HG03025 (cell line): ENCODE data around the gene CCR6.

Experiments
- ATAC-seq: cut with Tn5 transposase; IDR thresholded peaks from one replicate; pipeline ENCODE4 v1.9.1; 2021; ENCODE audit warnings: mild to moderate bottlenecking, moderate library complexity; ENCODE audit not compliant: unreplicated experiment, low FRiP score

The CCR6 gene

DNA sequence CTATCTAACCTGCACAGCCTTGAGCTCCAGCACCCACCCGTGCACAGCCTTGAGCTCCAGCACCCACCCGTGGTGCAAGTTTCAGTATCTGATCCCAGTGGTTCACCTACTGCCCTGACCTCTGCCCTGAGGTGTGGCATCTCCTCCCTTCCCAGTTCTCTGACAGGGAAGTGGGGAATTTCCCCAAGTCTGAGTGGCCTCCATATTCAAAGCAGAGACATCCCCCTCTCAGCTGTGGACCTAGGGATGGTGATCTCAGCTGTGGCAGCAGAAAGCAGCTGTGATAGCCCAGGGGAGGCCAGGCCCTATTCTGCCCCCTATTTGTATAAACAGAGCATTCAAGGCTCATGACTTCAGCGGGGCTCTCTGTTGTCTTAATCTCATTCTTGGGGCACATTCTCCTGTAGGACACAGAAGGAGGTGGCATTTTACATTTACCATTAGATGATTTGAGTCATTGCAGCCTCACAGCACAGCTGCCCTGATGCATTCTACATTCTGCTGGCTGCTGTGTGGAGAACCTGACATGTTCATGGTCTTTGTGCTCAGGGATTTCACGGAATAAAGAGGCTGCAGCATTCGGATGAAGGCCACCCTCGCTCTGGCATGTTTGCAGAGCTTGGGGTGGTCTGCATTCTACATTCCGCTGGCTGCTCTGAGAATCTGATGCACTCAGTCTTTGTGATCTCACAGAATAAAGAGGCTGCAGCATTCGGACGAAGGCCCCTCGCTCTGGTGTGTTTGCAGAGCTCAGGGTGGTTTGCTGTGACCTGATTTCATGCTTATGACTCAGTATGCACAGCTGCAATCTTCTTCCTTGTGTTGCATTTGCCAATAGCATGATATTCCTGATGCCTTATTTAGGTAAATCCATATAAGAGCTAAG, 17.9 kb downstream of the CCR6 start:
- peak; percentile 49 for ATAC-seq

DNA sequence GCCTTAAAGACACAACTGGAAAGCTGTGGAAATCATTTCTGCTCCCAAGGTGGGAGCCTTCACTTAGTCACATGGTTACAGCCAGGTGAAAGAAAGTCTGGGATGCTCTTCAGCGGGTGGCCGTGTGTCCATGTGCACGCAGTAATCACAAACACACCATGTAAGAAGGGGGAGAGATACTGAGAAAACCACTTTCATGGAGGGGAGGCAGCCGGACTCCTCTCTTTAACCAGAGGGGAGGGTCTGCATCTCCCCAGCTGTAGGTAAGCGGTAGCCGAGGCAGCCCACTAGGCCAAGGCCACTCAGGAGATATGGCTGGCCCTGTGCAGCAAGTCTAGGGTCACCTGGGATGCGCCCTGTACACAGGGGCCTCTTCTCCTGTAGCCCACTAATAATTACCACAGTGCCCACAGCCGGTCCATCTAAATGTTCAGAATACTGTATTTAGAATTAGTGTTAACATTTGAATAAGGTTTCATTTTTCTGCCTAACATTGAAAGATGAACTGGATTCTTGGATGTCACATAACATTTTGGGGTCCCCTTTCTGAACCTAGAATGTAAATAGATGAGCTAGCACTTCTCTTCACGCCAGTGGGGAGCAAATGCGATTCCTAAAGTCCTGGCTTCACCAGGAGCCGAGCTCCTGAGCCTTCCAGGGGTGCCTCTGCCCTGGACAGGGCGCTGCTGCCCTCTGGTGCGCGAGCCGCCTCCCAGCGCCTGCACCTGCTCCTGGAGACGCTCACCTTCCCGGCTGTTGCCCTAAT, 19.0 kb downstream of the CCR6 start:
- no peak for ATAC-seq

DNA sequence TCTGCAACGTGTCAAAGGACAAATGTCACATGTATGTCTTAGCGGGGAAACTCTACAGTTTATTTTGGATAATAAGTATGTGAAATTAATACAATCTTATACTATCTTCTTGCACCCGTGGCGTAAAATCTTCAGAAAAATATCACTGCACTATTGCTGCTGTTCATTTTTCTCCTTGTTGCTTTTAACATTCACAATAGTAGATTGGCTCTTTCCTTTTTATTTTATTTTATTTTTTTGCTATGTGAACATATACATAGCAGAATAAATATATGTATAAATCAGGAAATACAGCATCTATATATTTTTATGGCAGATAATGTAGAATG, 19.5 kb downstream of the CCR6 start:
- ATAC-seq: no peak

GRCh38 chr6:167143041-167143440, 20.1 kb downstream of the CCR6 start:
- ATAC-seq: no peak

- ATAC-seq: no peak
These were observed 22.6 kb downstream of the CCR6 start for GRCh38 chr6:167145461-167145860.

GRCh38 chr6:167146135-167146534, 23.2 kb downstream of the CCR6 start:
- ATAC-seq: no peak

GRCh38 chr6:167146977-167147376, 24.1 kb downstream of the CCR6 start:
- no peak for ATAC-seq

- no peak for ATAC-seq
These were observed 25.1 kb downstream of the CCR6 start for GRCh38 chr6:167148021-167148420.

GRCh38 chr6:167148997-167149396, 26.1 kb downstream of the CCR6 start:
- no peak for ATAC-seq

DNA sequence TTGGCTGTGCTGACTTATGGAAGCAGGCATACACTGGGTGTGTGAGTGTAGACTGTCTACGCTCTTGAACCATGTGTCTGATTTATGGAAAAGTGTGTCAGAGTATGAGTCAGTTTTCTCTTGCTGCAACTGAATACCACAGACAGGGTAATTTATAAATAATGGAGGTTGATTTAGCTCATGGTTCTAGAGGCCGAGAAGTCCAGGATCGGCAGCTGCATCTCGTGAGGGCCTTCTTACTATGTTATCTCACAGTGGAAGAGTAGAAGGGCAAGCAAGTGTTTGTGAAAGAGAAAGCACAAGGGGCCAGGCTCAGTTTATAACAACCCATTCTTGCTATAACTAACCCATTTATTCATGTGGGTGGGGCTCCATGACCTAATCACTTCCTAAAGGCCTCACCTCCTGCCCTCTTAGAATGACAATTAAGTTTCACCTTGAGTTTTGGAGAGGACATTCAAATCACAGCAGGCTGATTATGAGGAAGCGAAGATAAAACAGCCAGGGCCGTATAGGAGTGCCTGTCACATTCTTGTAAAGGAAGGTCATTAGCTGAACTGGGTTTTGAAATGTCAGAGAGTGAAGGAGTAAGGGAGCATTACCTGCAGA, 28.1 kb downstream of the CCR6 start:
- peak; percentile 76 for ATAC-seq

DNA sequence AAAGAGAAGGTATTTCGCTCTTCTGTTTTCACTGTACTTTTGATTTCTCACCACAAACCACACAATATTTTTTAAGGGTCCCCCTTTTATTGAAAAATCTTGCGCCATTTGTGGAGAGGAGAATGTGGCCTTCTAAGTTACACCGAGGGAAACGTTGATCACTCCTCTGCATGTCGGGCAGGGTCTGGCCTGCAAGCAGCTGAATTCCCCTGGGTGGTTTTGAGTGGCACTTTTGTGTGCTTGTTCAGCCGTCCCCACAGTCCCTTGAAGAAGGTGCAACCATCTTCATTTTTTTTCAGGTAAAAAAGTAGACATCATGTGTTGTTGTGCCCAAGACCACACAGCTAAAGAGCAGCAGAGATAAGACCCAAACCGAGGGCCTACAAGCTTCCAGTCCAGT, 28.8 kb downstream of the CCR6 start:
- no peak for ATAC-seq

GRCh38 chr6:167152862-167153261, 30.0 kb downstream of the CCR6 start:
- ATAC-seq: peak; percentile 43

GRCh38 chr6:167153521-167153959, 30.6 kb downstream of the CCR6 start:
- ATAC-seq: no peak

DNA sequence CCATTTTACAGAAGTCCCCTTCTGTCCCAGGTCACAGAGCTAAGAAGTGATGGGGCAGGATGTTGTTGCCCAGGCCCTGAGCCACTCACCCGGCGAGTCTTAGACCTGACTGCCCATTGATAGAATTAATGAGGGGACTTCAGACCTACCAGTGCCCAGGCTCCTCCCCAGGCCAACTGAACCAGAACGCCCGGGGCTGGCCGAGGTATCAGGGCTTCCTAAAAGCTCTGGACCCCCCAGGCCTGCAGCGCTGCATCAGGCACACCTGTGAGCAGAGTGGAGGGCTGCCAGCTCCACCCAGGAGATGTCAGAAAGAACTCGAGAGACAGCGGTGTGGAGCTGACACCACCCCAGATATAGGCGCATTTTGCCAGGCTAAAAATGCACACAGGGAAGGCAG, 31.4 kb downstream of the CCR6 start:
- no peak for ATAC-seq

DNA sequence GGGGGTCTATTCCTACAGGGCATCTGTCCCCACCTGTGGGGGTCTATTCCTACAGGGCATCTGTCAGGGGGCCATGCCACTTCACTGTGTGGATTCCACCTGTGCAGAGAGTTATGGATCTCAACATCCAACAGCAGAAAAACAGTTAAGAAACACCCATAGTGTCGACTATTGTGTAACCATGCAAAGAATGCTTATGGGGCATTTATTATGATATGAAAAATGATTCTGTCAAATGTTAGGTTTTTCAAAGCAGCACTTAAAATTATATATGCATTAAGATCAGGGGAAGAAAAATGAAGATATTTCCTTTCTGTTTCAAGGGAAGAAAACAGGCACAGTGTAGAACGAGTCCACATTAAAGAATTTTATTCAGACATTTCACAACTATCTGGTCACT, 32.0 kb downstream of the CCR6 start:
- ATAC-seq: no peak

DNA sequence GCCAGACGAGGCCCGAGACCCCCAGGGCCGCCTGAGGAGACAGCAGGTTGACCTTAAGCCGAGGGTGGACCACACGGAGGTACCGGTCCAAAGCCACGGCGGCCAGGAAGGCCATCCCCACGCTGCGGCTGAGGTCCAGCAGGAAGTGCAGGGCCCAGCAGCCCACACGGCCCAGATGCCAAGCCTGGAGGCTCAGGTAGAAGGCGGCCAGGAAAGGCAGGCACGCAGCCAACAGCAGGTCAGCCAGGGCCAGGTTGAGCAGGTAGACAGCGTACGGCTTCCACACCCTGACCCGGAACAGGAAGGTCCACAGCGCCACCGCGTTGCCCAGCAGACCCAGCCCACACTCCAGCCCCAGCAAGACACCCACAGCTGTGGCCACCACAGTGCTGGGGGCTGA, 34.5 kb downstream of the CCR6 start:
- no peak for ATAC-seq

- ATAC-seq: no peak
These were observed 35.0 kb downstream of the CCR6 start, which contains the start of gene GPR31 for GRCh38 chr6:167157863-167158262. Gene GPR31 (minus strand): TSS chr6:167157980. CDS start chr6:167157831, 149 bp downstream.

DNA sequence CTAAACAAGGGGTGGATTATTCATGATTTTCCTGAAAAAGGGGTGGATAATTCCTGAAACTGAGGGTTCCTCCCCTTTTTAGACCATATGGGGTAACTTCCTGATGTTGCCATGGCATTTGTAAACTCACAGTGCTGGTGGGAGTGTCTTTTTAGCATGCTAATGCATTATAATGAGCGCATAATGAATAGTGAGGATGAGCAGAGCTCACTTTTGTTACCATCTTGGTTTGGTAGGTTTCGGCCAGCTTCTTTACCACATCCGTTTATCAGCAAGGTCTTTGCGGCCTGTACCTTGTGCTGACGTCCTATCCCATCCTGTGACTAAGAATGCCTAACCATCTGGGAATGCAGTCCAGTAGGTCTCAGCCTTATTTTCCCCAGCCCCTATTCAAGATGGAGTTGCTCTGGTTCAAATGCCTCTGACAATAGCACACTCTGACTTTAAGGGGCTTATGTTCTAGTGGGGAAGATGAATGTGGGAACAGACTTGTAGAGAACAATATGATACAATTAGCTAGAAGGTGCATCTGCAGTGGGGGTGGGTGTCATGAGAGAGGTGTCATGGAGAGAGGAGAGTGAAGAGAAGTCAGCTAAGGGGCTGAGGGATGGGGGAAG, 39.1 kb downstream of the CCR6 start:
- no peak for ATAC-seq

DNA sequence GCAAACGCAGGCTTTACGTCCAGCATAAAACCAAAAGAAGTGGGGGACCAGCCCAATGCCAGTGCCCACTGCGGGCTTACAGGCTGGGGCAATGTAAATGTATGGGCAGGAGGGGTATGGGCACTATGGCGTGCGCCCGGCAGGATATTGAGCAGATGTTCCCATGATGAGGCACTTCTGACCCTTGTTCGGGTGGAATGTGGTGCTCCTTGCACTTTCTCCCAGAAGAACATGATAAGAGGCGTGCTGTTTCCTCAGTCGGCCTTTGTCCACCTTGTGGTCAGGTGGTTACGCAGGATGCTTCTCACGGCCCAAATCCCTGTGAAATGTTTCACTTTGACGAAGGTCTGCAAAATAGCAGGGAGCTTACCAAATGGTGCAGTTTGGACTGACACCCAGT, 39.7 kb downstream of the CCR6 start:
- ATAC-seq: no peak

GRCh38 chr6:167163476-167164011, 40.6 kb downstream of the CCR6 start:
- ATAC-seq: no peak

DNA sequence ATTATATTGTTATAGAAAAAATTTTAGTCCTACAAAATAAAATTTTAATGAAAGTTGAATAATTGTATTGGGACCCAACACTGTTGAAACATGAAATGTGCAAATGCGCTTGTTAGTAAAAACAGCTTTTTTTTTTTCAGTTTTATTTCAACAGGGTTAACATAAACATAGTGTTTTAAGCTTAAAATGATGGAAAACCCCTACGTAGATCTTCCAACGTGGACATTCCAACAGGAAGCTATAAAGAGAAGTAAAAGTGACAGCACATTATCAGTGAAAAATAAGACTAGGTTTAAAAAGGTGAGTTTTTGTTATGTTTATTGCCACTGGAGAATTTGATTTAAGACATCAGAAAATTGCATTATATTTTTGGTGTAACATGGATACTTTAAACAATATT, 41.4 kb downstream of the CCR6 start:
- ATAC-seq: no peak
